H9 (cell line): Measurements from ENCODE around the gene ZBP1. TPM values are rescaled to one million over a fixed set of nuclear protein-coding genes. Genes with fewer than 3 reads are reported as not detected.

Source experiments
- DNase-seq: peaks from one replicate; pipeline ENCODE4 v3.0.0-alpha.2; 2017
- H2AFZ ChIP-seq: one replicate; pipeline ENCODE4 v1.6.1; 2013; ENCODE audit warnings: mild to moderate bottlenecking, low read length, control low read depth, moderate library complexity
- H2AK5ac ChIP-seq: 2 replicates; pipeline ENCODE4 v1.6.1; 2013; ENCODE audit warnings: low read length, control low read depth, mixed read lengths; ENCODE audit not compliant: insufficient read length
- H2BK120ac ChIP-seq: one replicate; pipeline ENCODE4 v1.6.1; 2013; ENCODE audit warnings: low read depth, mild to moderate bottlenecking, low read length, control low read depth, inconsistent platforms; ENCODE audit not compliant: poor library complexity, severe bottlenecking
- H2BK12ac ChIP-seq: 2 replicates; pipeline ENCODE4 v1.6.1; 2013; ENCODE audit warnings: low read length, control low read depth, mixed read lengths, low read depth; ENCODE audit not compliant: insufficient read length
- H2BK15ac ChIP-seq: 2 replicates; pipeline ENCODE4 v1.6.1; 2013; ENCODE audit warnings: low read depth, low read length, control low read depth
- H2BK20ac ChIP-seq: one replicate; pipeline ENCODE4 v1.6.1; 2013; ENCODE audit warnings: low read depth, mild to moderate bottlenecking, low read length, control low read depth, inconsistent platforms; ENCODE audit not compliant: poor library complexity, severe bottlenecking
- H2BK5ac ChIP-seq: 2 replicates; pipeline ENCODE4 v1.6.1; 2013; ENCODE audit warnings: low read length, control low read depth, mixed read lengths; ENCODE audit not compliant: insufficient read length
- H3K14ac ChIP-seq: 2 replicates; pipeline ENCODE4 v1.6.1; 2013; ENCODE audit warnings: low read length, control low read depth; ENCODE audit not compliant: insufficient read depth
- H3K18ac ChIP-seq: 2 replicates; pipeline ENCODE4 v1.6.1; 2013; ENCODE audit warnings: low read depth, mild to moderate bottlenecking, mixed read lengths, low read length, control low read depth; ENCODE audit not compliant: insufficient read length
- H3K23ac ChIP-seq: 2 replicates; pipeline ENCODE4 v1.6.1; 2013; ENCODE audit warnings: low read length, control low read depth, mixed read lengths, low read depth; ENCODE audit not compliant: insufficient read length
- H3K23me2 ChIP-seq: 2 replicates; pipeline ENCODE4 v1.6.1; 2013; ENCODE audit warnings: low read depth, mild to moderate bottlenecking, mixed read lengths, low read length, control low read depth; ENCODE audit not compliant: insufficient read length, poor library complexity, severe bottlenecking
- H3K27ac ChIP-seq: 2 replicates; pipeline ENCODE4 v1.5.1; 2013; ENCODE audit warnings: low read length, control low read depth, mixed read lengths, low read depth; ENCODE audit not compliant: insufficient read length
- H3K27me3 ChIP-seq: 2 replicates; pipeline ENCODE4 v1.6.1; 2013; ENCODE audit warnings: low read length, control low read depth, inconsistent platforms; ENCODE audit not compliant: insufficient read depth
- H3K4ac ChIP-seq: 2 replicates; pipeline ENCODE4 v1.6.1; 2013; ENCODE audit warnings: low read depth, mild to moderate bottlenecking, control low read depth, inconsistent platforms, low read length, moderate library complexity
- H3K4me1 ChIP-seq: 2 replicates; pipeline ENCODE4 v1.6.1; 2013; ENCODE audit warnings: low read length, control low read depth, inconsistent platforms; ENCODE audit not compliant: insufficient read depth
- H3K4me2 ChIP-seq: 2 replicates; pipeline ENCODE4 v1.6.1; 2013; ENCODE audit warnings: low read length, control low read depth, mixed read lengths; ENCODE audit not compliant: insufficient read length, insufficient read depth
- H3K56ac ChIP-seq: 2 replicates; pipeline ENCODE4 v1.6.1; 2013; ENCODE audit warnings: low read depth, mild to moderate bottlenecking, mixed read lengths, low read length, control low read depth; ENCODE audit not compliant: insufficient read length
- H3K79me1 ChIP-seq: 2 replicates; pipeline ENCODE4 v1.6.1; 2013; ENCODE audit warnings: low read depth, mild to moderate bottlenecking, moderate library complexity, low read length, control low read depth, inconsistent platforms; ENCODE audit not compliant: insufficient read depth, poor library complexity, severe bottlenecking
- H3K79me2 ChIP-seq: 2 replicates; pipeline ENCODE4 v1.6.1; 2013; ENCODE audit warnings: low read length, control low read depth, inconsistent platforms; ENCODE audit not compliant: insufficient read depth
- H3K9ac ChIP-seq: 2 replicates; pipeline ENCODE4 v1.6.1; 2013; ENCODE audit warnings: low read length, control low read depth, mixed read lengths; ENCODE audit not compliant: insufficient read length; ENCODE audit errors: extremely low read depth
- H3K9me3 ChIP-seq: one replicate; pipeline ENCODE4 v1.6.1; 2013; ENCODE audit warnings: low read depth, low read length, inconsistent platforms; ENCODE audit not compliant: control insufficient read depth
- H3T11ph ChIP-seq: one replicate; pipeline ENCODE4 v1.6.1; 2013; ENCODE audit warnings: mild to moderate bottlenecking, low read length, control low read depth, inconsistent platforms
- H4K20me1 ChIP-seq: one replicate; pipeline ENCODE4 v1.6.1; 2013; ENCODE audit not compliant: control insufficient read depth, insufficient read length, insufficient read depth
- H4K5ac ChIP-seq: 2 replicates; pipeline ENCODE4 v1.6.1; 2013; ENCODE audit warnings: low read depth, mild to moderate bottlenecking, mixed read lengths, low read length, control low read depth; ENCODE audit not compliant: insufficient read length
- H4K8ac ChIP-seq: replicated peaks from 2 replicates; pipeline ENCODE4 v1.6.1; 2013; ENCODE audit warnings: low read length, control low read depth, mixed read lengths, low read depth; ENCODE audit not compliant: insufficient read length
- H4K91ac ChIP-seq: 2 replicates; pipeline ENCODE4 v1.6.1; 2013; ENCODE audit warnings: low read depth, mild to moderate bottlenecking, moderate library complexity, mixed read lengths, low read length, control low read depth; ENCODE audit not compliant: insufficient read length
- H3K27ac Mint-ChIP-seq, 3 experiments: 2 replicates in 2 of 3; 3 replicates in 1 of 3; pipeline ENCODE4 v1.8.0; 2020 to 2021; ENCODE audit warnings: mixed read lengths in 3 of 3, mild to moderate bottlenecking in 1 of 3, moderate library complexity in 1 of 3
- H3K27me3 Mint-ChIP-seq: 2 replicates; pipeline ENCODE4 v1.8.0; 2021; ENCODE audit warnings: low read depth, mild to moderate bottlenecking, moderate library complexity, mixed read lengths
- H3K36me3 Mint-ChIP-seq, 3 experiments: 2 replicates in 2 of 3; 3 replicates in 1 of 3; pipeline ENCODE4 v1.8.0; 2020 to 2021; ENCODE audit warnings: low read depth in 3 of 3, mixed read lengths in 3 of 3; ENCODE audit not compliant: insufficient read depth in 1 of 3
- H3K4me1 Mint-ChIP-seq, 2 experiments: 2 replicates each; pipeline ENCODE4 v1.8.0; 2020; ENCODE audit warnings: mixed read lengths in 2 of 2
- H3K4me3 Mint-ChIP-seq, 2 experiments: 2 replicates in 1 of 2; 3 replicates in 1 of 2; pipeline ENCODE4 v1.8.0; 2020 to 2021; ENCODE audit warnings: mild to moderate bottlenecking in 2 of 2, mixed read lengths in 2 of 2, moderate library complexity in 1 of 2
- H3K9me3 Mint-ChIP-seq, 2 experiments: 2 replicates in 1 of 2; 3 replicates in 1 of 2; pipeline ENCODE4 v1.8.0; 2020; ENCODE audit warnings: mild to moderate bottlenecking in 2 of 2, mixed read lengths in 2 of 2, moderate library complexity in 1 of 2
- CTCF ChIP-seq: fragments of 200-600 bp; sonication (generic); conservative IDR thresholded peaks from 3 replicates; pipeline ENCODE4 v1.8.0; 2021; ENCODE audit warnings: antibody characterized with exemption, mild to moderate bottlenecking
- WGBS: extraction: QIAGEN DNeasy Blood & Tissue Kit; methylation state at CpG from one replicate; pipeline ENCODE4 v1.1.7; 2013; ENCODE audit warnings: missing lambda C conversion rate, low lambda C conversion rate, mixed read lengths; ENCODE audit not compliant: insufficient read length; ENCODE audit errors: extremely low coverage; 5-methylcytosine and 5-hydroxymethylcytosine counted together
- total RNA-seq: library from RNA; stranded (reverse); gene quantifications from 2 replicates; pipeline ENCODE4 v1.2.1, GENCODE V29; 2021

Gene ZBP1
- total RNA-seq, 1 experiment from 2014 or later = not detected

GRCh38 chr20:57590485-57591288 is 29.5 kb downstream of the ZBP1 start:
- Histone ChIP-seq H2AFZ (no peak overlapping the region), H3K79me1 (no peaks in the 10 kb centered on the region), H3K23me2 (no peaks in the 10 kb centered on the region), H4K91ac (no peak overlapping the region), H4K5ac (no peak overlapping the region), H3K56ac (no peak overlapping the region), H3K4ac (no peak overlapping the region), H3K4me2 (no peak overlapping the region), H4K8ac (no peak overlapping the region), H3K4me1 (no peaks in the 10 kb centered on the region), H2BK5ac (no peak overlapping the region), H2BK12ac (no peak overlapping the region), H2BK15ac (no peak overlapping the region), H3K14ac (no peak overlapping the region; the same call in 1 of the 2 replicates), H3K79me2 (no peaks in the 10 kb centered on the region), H3K27ac (no peak overlapping the region), H3K9me3 (no peaks in the 10 kb centered on the region), H4K20me1 (no peaks in the 10 kb centered on the region), H3K27me3 (no peaks in the 10 kb centered on the region), H3K18ac (no peak overlapping the region), H2AK5ac (no peak overlapping the region), H3K9ac (no peak overlapping the region), H2BK20ac (no peak overlapping the region), H3K23ac (no peak overlapping the region), H2BK120ac (no peak overlapping the region), H3T11ph (no peak overlapping the region)
- Mint-ChIP-seq H3K4me1 (peaks cover 5 to 33% of the 10 kb centered on the region in 2 experiments), H3K27me3 (peaks cover 6% of the 10 kb centered on the region), H3K27ac (no peak overlapping the region; a peak in 1 of 7 replicates), H3K36me3 (no peaks in the 10 kb centered on the region), H3K4me3 (no peak overlapping the region), H3K9me3 (peaks cover 0 to 9% of the 10 kb centered on the region in 2 experiments; a peak in 3 of 5 replicates)
- no peak for TF ChIP-seq CTCF
- no CpG with 5 or more reads among the region's 18 CpGs for WGBS
- DNase-seq = no peak
